WTC11 (cell line): ENCODE measurements around the gene NELL2. TPM values are rescaled to one million over a fixed set of nuclear protein-coding genes. Genes with fewer than 3 reads are reported as not detected.

Experiments used
- ATF1 ChIP-seq: sonication (generic); formaldehyde crosslinking; IDR thresholded peaks from 2 replicates; pipeline ENCODE4 v1.8.1; 2023; ENCODE audit warnings: mild to moderate bottlenecking, moderate library complexity, missing genetic modification reagents
- CREM ChIP-seq: sonication (generic); formaldehyde crosslinking; IDR thresholded peaks from 2 replicates; pipeline ENCODE4 v1.8.1; 2022; ENCODE audit warnings: mild to moderate bottlenecking, missing genetic modification reagents, moderate library complexity
- EMX1 ChIP-seq: fragments of 250-450 bp; sonication (Bioruptor Pico); IDR thresholded peaks from 2 replicates; pipeline ENCODE4 v1.8.0; 2021; ENCODE audit warnings: mild to moderate bottlenecking
- FOXJ3 ChIP-seq: sonication (generic); formaldehyde crosslinking; IDR thresholded peaks from 2 replicates; pipeline ENCODE4 v1.9.0; 2021; ENCODE audit warnings: missing genetic modification reagents, mild to moderate bottlenecking, borderline replicate concordance
- GABPB1 ChIP-seq: sonication (generic); formaldehyde crosslinking; IDR thresholded peaks from 2 replicates; pipeline ENCODE4 v1.8.1; 2023; ENCODE audit warnings: mild to moderate bottlenecking, missing genetic modification reagents
- HMGA2 ChIP-seq: fragments of 250-450 bp; sonication (Bioruptor Pico); IDR thresholded peaks from 2 replicates; pipeline ENCODE4 v1.4.0; 2021; ENCODE audit warnings: mild to moderate bottlenecking, moderate library complexity
- KAT7 ChIP-seq: sonication (generic); formaldehyde crosslinking; IDR thresholded peaks from 2 replicates; pipeline ENCODE4 v1.8.1; 2023; ENCODE audit warnings: missing genetic modification reagents, mild to moderate bottlenecking, borderline replicate concordance
- MAX ChIP-seq: sonication (generic); formaldehyde crosslinking; IDR thresholded peaks from 2 replicates; pipeline ENCODE4 v1.8.0; 2022; ENCODE audit warnings: mild to moderate bottlenecking, missing genetic modification reagents
- NR3C1 ChIP-seq: sonication (generic); formaldehyde crosslinking; conservative IDR thresholded peaks from 2 replicates; pipeline ENCODE4 v1.8.1; 2023; ENCODE audit warnings: low read depth, mild to moderate bottlenecking, missing genetic modification reagents
- PRDM15 ChIP-seq: sonication (generic); formaldehyde crosslinking; IDR thresholded peaks from 2 replicates; pipeline ENCODE4 v1.8.0; 2022; ENCODE audit warnings: missing genetic modification reagents
- PREB ChIP-seq: sonication (generic); formaldehyde crosslinking; IDR thresholded peaks from 2 replicates; pipeline ENCODE4 v1.8.1; 2022; ENCODE audit warnings: mild to moderate bottlenecking, missing genetic modification reagents, moderate library complexity, borderline replicate concordance
- SP1 ChIP-seq: sonication (generic); formaldehyde crosslinking; conservative IDR thresholded peaks from 2 replicates; pipeline ENCODE4 v1.8.1; 2022; ENCODE audit warnings: missing genetic modification reagents
- USF1 ChIP-seq: sonication (generic); formaldehyde crosslinking; IDR thresholded peaks from 2 replicates; pipeline ENCODE4 v1.8.0; 2022; ENCODE audit warnings: mild to moderate bottlenecking, missing genetic modification reagents
- ZBTB21 ChIP-seq: sonication (generic); formaldehyde crosslinking; IDR thresholded peaks from 2 replicates; pipeline ENCODE4 v1.8.1; 2023; ENCODE audit warnings: mild to moderate bottlenecking, missing genetic modification reagents, borderline replicate concordance
- ZMAT4 ChIP-seq: fragments of 250-450 bp; sonication (Bioruptor Pico); IDR thresholded peaks from 2 replicates; pipeline ENCODE4 v1.9.0; 2021; ENCODE audit warnings: mild to moderate bottlenecking
- total RNA-seq: library from RNA; stranded (reverse); gene quantifications from 3 replicates; pipeline ENCODE4 v1.2.3, GENCODE V29; 2021
- TF ChIP-seq, protein P1 (sequence below): sonication (generic); formaldehyde crosslinking; IDR thresholded peaks from 2 replicates; pipeline ENCODE4 v1.8.0; 2022; ENCODE audit warnings: mild to moderate bottlenecking, missing genetic modification reagents
- TF ChIP-seq, protein P2 (sequence below): sonication (generic); formaldehyde crosslinking; IDR thresholded peaks from 2 replicates; pipeline ENCODE4 v1.8.0; 2023; ENCODE audit warnings: missing genetic modification reagents
- TF ChIP-seq, protein P3 (sequence below): sonication (generic); formaldehyde crosslinking; IDR thresholded peaks from 2 replicates; pipeline ENCODE4 v1.8.1; 2023; ENCODE audit warnings: mild to moderate bottlenecking, moderate library complexity, missing genetic modification reagents
- TF ChIP-seq, protein P4 (sequence below): sonication (generic); formaldehyde crosslinking; IDR thresholded peaks from 2 replicates; pipeline ENCODE4 v1.8.0; 2023; ENCODE audit warnings: mild to moderate bottlenecking, missing genetic modification reagents
- TF ChIP-seq, protein P5 (sequence below): sonication (generic); formaldehyde crosslinking; IDR thresholded peaks from 2 replicates; pipeline ENCODE4 v1.8.1; 2023; ENCODE audit warnings: mild to moderate bottlenecking, missing genetic modification reagents

The NELL2 gene
- total RNA-seq, 1 experiment from 2014 or later = 37.4 TPM

- TF ChIP-seq, protein P1, sequence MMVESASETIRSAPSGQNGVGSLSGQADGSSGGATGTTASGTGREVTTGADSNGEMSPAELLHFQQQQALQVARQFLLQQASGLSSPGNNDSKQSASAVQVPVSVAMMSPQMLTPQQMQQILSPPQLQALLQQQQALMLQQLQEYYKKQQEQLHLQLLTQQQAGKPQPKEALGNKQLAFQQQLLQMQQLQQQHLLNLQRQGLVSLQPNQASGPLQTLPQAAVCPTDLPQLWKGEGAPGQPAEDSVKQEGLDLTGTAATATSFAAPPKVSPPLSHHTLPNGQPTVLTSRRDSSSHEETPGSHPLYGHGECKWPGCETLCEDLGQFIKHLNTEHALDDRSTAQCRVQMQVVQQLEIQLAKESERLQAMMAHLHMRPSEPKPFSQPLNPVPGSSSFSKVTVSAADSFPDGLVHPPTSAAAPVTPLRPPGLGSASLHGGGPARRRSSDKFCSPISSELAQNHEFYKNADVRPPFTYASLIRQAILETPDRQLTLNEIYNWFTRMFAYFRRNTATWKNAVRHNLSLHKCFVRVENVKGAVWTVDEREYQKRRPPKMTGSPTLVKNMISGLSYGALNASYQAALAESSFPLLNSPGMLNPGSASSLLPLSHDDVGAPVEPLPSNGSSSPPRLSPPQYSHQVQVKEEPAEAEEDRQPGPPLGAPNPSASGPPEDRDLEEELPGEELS (CRISPR knock-in tag) = peak; percentile 75; the same call in 1 of the 2 replicates
- TF ChIP-seq ZBTB21 (CRISPR knock-in tag) = 0 out of 2 replicates have a peak, but pooled peaks have one; percentile 39
- no peak for TF ChIP-seq GABPB1
- TF ChIP-seq CREM = 0 out of 2 replicates have a peak, but pooled peaks have one; percentile 48
- peak; percentile 54; the same call in 1 of the 2 replicates for TF ChIP-seq USF1 (CRISPR knock-in tag)
- no peak for TF ChIP-seq ZMAT4 (CRISPR knock-in tag)
- TF ChIP-seq, protein P2, sequence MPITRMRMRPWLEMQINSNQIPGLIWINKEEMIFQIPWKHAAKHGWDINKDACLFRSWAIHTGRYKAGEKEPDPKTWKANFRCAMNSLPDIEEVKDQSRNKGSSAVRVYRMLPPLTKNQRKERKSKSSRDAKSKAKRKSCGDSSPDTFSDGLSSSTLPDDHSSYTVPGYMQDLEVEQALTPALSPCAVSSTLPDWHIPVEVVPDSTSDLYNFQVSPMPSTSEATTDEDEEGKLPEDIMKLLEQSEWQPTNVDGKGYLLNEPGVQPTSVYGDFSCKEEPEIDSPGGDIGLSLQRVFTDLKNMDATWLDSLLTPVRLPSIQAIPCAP = peak; percentile 52; the same call in 1 of the 2 replicates
- TF ChIP-seq PRDM15 (CRISPR knock-in tag) = 0 out of 2 replicates have a peak, but pooled peaks have one; percentile 12
- TF ChIP-seq MAX = peak; percentile 66
- TF ChIP-seq, protein P3, sequence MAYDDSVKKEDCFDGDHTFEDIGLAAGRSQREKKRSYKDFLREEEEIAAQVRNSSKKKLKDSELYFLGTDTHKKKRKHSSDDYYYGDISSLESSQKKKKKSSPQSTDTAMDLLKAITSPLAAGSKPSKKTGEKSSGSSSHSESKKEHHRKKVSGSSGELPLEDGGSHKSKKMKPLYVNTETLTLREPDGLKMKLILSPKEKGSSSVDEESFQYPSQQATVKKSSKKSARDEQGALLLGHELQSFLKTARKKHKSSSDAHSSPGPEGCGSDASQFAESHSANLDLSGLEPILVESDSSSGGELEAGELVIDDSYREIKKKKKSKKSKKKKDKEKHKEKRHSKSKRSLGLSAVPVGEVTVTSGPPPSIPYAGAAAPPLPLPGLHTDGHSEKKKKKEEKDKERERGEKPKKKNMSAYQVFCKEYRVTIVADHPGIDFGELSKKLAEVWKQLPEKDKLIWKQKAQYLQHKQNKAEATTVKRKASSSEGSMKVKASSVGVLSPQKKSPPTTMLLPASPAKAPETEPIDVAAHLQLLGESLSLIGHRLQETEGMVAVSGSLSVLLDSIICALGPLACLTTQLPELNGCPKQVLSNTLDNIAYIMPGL (CRISPR knock-in tag) = peak; percentile 79; the same call in 1 of the 2 replicates
- TF ChIP-seq FOXJ3 = no peak
- no peak for TF ChIP-seq ATF1
- TF ChIP-seq PREB (CRISPR knock-in tag) = no peak
- TF ChIP-seq, protein P4, sequence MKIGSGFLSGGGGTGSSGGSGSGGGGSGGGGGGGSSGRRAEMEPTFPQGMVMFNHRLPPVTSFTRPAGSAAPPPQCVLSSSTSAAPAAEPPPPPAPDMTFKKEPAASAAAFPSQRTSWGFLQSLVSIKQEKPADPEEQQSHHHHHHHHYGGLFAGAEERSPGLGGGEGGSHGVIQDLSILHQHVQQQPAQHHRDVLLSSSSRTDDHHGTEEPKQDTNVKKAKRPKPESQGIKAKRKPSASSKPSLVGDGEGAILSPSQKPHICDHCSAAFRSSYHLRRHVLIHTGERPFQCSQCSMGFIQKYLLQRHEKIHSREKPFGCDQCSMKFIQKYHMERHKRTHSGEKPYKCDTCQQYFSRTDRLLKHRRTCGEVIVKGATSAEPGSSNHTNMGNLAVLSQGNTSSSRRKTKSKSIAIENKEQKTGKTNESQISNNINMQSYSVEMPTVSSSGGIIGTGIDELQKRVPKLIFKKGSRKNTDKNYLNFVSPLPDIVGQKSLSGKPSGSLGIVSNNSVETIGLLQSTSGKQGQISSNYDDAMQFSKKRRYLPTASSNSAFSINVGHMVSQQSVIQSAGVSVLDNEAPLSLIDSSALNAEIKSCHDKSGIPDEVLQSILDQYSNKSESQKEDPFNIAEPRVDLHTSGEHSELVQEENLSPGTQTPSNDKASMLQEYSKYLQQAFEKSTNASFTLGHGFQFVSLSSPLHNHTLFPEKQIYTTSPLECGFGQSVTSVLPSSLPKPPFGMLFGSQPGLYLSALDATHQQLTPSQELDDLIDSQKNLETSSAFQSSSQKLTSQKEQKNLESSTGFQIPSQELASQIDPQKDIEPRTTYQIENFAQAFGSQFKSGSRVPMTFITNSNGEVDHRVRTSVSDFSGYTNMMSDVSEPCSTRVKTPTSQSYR (CRISPR knock-in tag) = peak; percentile 27; the same call in 1 of the 2 replicates
- TF ChIP-seq SP1 (CRISPR knock-in tag) = peak; percentile 30; the same call in 1 of the 2 replicates
- TF ChIP-seq HMGA2 (CRISPR knock-in tag) = no peak
- TF ChIP-seq, protein P5, sequence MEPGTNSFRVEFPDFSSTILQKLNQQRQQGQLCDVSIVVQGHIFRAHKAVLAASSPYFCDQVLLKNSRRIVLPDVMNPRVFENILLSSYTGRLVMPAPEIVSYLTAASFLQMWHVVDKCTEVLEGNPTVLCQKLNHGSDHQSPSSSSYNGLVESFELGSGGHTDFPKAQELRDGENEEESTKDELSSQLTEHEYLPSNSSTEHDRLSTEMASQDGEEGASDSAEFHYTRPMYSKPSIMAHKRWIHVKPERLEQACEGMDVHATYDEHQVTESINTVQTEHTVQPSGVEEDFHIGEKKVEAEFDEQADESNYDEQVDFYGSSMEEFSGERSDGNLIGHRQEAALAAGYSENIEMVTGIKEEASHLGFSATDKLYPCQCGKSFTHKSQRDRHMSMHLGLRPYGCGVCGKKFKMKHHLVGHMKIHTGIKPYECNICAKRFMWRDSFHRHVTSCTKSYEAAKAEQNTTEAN (CRISPR knock-in tag) = no peak; the same call in 1 of the 2 replicates
- TF ChIP-seq NR3C1 (CRISPR knock-in tag) = no peak
- TF ChIP-seq EMX1 (CRISPR knock-in tag) = 0 out of 2 replicates have a peak, but pooled peaks have one; percentile 30
- TF ChIP-seq KAT7 (CRISPR knock-in tag) = peak; percentile 67; the same call in 1 of the 2 replicates
Observed at GRCh38 chr12:44876544-44877410, 662 bp upstream of the NELL2 start (continued).
